Measurements from ENCODE around the gene IPO5.
"Not testable (repeated sequence)": the region's sequence is repeated elsewhere in the genome, so short reads cannot be mapped to it uniquely, and the experiment has no call there.

The IPO5 gene

DNA sequence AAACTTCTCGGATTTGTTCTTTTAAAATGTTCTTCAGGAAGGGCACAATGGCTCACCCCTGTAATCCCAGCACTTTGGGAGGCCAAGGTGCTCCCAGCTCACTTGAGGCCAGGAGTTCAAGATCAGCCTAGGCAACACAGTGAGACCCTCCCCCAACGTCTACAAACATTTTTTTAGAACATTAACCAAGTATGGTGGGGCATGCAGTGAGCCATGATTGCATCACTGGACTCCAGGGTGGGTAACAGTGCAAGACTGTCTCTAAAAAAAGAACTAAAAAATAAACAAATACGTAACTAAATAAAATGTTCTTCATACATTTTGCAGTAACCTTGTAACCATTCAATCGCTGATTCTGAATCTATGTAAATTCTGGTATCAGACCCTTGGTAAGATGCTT lies 2.1 kb upstream of the IPO5 start:
- DNase-seq, result no peak

DNA sequence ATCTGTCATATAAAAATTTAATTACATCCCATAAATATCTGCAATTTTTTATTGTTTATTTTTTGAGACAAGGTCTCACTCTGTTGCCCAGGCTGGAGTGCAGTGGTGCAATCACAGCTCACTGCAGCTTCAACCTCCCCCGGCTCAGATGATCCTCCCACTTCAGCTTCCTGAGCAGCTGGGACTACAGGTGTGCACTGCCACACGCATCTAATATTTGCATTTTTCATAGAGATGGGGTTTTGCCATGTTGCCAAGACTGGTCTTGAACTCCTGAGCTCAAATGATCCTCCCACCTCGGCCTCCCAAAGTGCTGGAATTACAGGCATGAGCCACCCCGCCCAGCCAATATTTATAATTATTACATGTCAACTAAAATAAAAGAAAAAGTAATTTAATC lies 644 bp upstream of the IPO5 start:
- DNase-seq, result not testable (repeated sequence)

DNA sequence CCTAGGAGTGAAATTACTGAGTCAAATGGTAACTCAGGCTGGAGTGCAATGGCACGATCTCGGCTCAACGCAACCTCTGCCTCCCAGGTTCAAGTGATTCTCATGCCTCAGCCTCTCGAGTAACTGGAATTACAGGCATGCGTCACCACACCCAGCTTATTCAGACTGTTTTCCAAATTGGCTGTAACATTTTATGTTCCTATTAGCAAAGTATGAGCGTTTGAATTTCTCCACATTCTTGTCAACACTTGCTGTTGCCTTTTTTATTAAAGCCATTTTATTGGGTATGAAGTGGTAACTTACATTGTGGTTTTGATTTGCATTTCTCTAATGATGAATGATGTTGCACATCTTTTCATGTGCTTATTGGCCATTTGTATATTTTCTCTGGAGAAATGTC lies 7.9 kb downstream of the IPO5 start:
- no peak for DNase-seq

DNA sequence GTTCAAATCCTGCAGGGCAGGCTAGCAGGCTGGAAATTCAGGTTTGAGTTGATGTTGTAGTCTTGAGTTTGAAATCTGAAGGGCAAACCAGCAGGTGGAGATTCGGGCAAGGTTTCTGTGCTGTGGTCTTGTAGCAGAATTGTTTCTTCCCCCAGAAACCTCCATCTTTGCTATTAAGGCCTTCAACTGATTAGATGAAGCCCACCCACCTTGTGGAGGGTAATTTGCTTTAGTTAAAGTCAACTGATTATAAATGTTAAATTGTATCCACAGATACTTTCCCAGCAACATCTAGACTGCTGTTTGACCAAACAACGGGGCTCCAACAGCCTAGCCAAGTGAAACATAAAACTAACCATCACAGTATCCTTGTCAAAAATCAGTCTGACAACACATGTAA lies 9.4 kb downstream of the IPO5 start:
- no peak for DNase-seq

DNA sequence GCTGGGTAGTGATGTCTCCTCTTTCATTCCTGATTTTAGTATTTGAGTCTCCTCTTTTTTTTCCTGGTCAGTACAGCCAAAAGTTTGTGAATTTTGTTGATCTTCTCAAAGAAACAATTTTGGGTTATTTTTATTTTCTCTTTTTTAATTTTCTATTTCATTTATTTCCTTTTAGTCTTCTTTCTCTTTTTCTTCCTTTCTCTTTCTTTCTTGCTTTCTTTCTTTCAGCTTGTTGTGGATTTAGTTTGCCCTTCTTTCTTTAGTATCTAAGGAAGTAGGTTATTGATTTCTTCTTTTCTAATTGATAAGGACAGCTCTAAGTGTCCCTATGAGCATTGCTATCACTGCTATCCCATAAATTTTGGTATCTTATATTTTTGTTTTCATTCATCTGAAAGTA lies 13.8 kb downstream of the IPO5 start:
- no peak for DNase-seq

DNA sequence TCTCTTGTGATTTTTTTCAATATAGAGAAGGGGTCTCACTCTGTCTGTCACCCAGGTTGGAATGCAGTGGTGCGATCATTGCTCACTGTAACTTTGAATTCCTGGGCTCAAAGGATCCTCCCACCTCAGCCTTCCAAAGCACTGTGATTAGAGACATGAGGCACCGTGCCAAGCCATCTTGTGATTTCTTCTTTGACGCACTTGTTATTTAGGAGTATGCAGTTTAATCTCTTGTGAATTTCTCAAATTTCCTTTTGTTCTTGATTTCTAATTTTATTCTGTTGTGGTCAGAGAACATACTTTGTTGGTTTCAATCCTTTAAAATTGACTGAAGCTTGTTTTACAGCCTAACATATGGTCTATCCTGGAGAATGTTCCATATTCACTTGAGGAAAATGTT lies 14.5 kb downstream of the IPO5 start:
- DNase-seq, result no peak

DNA sequence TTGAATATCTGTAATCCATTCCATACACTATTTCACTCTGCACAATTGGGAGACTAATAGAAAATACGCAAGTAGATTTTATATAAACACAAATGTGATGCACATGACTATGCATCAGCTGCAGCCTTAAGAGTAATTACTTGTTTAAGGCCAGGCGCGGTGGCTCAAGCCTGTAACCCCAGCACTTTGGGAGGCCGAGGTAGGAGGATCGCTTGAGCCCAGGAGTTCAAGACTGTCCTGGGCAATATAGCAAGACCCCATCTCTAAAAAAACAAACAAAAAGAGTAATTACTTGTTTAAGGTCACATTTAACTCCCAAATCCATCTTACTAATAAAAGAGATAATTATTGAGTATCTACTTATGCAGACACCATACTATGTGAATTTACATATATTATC lies 18.0 kb downstream of the IPO5 start:
- no peak for DNase-seq

DNA sequence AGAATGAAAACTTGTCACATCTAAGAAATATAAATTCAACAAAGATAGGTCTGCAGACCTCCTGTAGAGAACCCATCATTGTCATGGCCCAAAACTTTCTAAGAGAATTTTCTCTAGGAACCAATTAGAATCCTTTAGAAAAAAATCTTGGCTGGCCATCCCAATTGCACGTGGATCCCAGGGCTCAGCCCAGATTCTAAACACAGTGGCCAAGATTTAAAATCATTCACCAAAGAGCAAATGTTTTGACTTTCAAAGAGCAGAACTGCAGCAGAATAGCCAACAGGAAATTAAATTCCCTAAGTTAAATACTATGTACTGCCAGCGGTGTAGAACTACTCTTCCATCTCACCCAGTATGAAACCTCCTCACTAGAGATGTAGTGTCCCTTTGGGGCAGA lies 21.3 kb downstream of the IPO5 start:
- DNase-seq, result no peak

DNA sequence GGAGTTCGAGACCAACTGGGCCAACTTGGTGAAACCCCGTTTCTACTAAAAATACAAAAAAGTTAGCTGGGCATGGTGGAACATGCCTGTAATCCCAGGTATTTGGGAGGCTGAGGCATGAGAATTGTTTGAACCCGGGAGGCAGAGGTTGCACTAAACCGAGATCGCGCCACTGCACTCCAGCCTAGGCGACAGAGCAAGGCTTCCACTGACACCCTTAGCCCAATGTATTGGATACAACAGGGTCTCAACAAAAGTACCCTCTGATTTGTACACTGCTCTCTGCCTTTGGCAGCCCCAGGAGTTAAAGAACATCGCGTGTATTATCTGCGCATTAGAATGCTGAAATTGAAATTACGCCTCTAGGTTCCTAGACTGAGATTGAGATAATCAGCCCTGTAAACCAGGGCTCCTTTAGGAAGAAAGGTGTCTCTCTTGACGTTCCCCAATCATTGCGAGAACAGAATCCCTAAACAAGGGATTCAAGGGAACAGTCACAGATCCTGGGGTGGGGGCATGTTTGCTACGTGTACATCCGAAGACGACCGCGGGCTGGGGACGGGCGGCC lies 21.9 kb downstream of the IPO5 start:
- no peak for DNase-seq

DNA sequence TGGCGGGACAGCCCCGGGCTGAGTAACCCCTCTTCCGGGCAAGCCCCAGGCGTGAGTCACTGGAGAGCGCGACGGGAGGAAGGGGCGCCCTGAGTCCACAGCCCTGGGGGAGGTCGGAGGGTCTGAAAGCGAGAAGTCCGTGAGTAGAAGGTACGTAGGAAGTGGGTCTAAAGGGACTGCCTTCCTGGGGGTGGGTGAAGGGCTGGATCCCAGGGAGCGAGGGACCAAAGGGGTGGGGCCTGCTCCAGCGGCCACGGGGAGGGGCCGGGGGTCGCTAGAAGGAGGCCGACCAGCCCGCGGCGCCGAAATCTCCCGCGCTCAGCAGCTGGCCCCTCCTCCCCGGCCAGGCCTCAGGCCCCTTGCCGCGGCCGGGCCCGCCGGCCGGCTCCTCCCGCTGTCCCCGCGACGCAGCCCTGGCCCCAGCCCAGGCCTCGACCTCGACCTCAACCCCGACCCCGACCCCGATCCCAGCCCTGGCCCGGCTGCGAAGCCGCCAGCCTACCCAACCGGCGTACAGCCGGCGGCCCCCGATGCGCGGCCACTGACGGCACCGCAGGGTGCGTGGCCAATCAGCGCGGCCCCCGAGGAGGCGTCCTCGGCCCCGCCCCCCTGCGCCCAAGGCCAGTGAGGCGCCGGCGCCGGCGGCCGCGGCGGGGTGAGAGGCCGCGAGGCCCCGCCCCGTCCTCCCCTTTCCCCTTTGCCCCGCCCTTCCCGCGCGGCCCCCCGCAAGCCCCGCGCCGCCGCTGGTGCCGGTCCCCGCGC lies 22.6 kb downstream of the IPO5 start:
- peak; percentile 91 for DNase-seq

DNA sequence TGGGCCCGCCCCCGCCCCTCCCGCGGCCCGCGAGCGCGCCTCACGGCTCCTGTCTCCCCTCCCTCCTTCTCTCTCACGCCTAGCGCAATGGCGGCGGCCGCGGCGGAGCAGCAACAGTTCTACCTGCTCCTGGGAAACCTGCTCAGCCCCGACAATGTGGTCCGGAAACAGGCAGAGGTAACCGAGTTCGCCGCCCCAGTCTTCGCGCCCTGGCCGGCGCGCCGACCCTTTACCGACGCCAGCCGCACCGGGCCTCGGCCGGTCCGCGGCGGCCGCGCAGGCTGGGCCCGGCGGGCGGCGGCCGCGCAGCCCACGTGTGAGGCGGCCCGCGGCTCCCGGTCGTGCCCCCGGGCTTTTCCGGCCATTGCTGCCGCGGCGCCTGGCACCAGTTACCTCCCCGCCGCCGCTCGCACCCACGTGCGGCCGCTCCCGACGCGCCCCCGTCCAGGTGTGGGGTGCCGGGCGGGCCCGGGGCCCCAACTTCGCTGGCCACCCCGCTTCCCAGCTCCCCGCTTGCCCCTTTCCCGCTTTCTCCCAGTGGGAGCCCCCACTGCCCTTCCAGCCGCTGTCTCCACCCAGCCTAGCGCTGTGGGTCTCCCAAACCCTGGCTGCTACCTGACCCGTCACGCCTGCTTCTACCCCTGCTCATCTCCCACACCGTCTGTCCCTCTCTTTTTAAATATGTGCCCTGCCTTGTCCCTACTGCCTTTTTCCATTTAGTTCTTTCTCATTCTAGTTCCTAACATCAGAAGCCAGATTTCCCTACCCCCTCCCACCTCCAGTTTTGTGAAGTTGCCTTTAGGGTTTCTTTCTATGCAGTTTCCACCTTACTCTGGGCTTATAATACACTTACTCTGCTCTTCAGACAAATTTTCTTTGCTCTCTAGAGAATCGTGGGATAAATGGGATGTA lies 23.4 kb downstream of the IPO5 start:
- no peak for DNase-seq

DNA sequence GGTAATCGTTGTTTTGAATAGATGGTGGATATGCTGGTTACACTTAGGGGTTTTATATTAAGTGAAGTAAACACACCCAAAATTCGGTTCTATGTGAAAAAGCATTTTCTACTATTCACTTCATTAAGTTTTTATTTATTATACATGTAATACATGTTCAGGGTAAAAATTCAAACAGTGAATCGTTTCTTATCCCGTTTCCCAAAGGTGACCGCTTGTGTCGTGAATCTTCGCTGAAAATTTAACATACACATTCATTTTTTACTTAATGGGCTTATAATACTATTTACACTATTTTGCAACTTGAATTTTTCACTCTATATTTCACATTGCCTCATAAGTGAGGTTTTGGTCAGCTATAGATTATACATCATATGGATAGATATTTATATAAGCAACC lies 24.5 kb downstream of the IPO5 start:
- no peak for DNase-seq

DNA sequence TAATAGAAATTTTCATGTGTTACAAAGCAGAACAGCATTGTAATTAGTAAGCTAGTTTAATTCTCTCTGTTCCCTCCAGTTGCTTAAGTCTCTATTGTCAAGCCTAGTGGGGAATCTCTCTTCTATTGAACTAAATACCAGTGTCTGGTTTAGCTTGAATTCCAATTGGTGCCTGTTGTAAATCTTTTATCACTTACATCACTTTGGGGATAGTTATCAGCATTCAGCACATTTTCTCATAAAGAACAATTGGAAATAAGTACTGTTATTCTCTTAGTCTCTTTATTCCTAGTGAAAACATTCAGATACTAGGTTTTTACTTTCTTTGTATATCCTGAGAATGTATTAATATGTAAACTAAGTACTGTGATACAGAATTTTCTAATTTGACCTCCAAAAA lies 25.2 kb downstream of the IPO5 start:
- DNase-seq, result no peak

DNA sequence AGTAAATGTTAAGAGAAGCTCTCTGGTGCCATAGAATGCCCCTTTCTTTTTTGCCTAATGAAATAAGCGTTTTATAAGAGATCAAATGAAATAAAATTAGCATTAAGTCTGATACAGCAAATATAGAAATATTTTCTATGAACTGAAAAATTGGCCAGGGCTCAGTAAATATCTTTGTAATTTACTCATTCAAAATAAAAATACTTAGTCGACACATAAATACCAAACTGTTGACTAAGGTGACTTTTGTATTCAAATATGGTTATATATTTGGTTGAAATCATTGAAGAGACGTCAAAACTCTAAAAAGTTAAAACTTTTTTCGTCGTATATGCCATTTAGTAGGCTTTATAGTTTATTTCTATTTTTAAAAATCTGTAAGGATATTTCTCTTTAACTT lies 25.6 kb downstream of the IPO5 start:
- DNase-seq, result no peak

DNA sequence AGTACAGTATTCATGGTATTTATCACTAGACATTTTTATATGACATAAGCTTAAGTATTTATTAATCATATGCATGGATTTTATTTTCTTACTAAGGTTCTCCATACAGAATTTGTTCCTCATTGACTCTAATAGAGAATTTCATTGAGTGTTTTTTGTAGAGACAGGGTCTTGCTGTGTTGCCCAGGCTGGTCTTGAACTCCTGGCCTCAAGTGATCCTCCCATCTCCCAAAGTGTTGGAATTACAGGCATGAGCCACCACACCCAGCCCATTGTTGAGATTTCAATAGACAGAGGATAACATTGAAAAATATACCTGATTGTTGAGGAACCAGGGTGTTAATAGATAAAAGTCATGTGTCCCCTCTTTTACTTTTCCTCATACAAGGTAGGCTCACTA lies 26.1 kb downstream of the IPO5 start:
- DNase-seq, result no peak

DNA sequence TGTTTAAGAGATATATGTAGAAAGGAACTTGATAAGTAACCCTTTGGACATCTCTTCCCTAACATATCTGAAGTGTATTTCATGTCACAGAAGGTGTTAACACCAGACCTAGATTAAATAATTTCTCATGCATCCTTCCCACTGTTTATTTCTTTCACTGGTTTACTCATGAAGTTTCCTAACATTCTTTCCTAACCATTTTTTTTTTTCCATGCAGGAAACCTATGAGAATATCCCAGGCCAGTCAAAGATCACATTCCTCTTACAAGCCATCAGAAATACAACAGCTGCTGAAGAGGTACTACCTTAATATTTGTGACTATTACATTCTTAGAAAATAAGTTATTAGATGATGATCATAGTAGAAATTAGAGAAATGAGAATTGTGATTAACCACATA lies 28.8 kb downstream of the IPO5 start:
- DNase-seq, result no peak

DNA sequence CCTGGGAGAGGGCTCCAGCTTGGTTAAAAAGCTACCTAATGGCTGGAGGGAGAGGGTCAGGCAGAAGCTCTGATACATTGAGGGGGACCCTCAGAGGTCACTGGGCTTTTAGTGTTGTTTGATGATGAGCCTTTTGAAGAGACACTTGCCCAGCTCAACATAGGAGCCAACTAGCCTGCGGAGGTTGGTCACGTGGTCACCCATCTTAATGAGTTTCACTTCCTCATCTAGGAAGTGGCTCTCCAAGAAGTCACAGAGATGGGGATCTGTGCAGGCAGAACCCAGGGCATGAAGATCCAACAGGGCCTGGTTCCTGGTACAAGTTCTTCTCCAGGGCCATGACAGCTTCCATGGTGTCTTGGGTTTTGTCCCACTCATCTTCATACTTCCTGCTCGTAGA lies 33.4 kb downstream of the IPO5 start:
- DNase-seq, result no peak

DNA sequence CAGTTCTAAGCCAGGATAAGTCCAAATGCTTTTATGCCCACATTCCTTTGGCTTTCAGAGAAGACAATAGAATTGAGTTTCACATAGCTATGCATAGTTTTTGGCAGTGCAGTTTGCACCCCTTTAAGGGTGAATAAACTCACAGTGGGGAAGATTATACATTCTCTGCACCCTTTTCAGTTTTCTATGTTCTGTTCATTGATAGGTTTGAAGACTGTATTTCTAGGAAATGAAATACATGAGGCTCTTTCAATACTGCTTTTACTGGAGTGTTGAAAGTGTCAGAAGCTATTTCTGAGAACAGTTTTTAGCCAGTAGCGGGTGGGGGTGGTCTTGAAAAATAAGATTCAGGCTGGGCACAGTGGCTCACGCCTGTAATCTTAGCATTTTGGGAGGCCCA lies 46.2 kb downstream of the IPO5 start:
- DNase-seq, result no peak

DNA sequence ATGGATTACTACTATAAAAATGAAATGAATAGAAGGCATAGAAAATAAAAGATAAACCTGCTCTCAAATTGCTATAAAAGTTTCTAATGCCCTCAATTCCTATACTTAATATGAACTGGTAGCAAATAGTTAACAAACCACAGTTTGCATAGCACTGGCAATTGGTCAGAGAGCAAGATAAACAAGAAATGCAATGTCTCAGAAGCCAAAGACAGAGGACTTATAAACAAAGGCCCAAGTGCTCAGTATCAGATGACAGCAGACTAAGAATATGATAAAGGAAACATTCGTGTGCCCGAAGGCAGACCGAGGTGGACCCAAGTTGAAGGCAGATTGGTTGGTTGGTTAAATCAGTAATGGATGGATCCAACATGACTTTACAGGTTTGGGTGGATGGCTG lies 50.6 kb downstream of the IPO5 start:
- no peak for DNase-seq

DNA sequence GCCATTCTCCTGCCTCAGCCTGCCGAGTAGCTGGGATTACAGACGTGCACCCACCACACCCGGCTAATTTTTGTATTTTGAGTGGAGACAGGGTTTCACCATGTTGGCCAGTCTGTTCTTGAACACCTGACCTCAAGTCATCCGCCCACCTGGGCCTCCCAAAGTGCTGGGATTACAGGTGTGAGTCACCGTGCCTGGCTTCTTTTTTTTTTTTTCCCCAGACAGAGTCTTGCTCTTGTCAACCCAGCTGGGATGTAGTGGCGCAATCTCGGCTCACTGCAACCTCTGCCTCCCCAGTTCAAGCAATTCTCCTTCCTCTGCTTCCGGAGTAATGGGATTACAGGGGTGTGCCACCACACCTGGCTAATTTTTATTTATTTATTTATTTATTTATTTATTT lies 51.5 kb downstream of the IPO5 start:
- not testable (repeated sequence) for DNase-seq

DNA sequence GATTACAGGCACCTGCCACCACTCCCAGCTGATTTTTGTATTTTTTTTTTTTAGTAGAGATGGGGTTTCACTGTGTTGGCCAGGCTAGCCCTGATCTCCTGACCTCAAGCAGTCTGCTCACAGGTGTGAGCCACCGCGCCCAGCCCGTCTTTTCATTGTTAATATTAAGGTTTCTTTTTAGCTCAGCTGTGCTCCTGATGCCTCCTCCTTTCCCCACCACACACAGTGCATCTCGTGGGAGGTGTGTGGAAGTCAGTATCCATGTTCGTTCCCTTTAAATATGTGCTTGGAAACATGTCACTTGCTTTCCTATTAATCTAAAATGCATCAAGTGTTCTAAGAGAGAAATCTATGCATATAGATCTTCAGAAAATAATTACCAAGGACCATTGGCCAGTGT lies 53.5 kb downstream of the IPO5 start:
- DNase-seq, result no peak

DNA sequence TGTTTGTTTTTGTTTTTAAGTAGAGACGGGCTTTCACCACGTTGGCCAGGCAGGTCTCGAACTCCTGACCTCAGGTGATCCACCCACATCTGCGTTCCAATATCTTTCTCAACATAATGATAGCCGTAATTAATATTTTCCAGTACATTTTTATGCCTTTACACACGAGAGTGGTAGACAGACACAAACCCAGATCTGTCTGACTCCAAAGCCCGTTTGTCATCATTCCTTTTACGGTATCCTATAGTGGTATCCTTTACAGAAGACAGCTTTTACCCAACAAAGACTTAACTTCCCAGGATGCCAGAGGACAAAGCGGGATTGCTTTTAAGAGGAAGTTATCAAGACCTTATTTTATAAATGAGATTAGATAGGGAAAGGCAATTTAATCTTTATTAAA lies 59.8 kb downstream of the IPO5 start:
- DNase-seq, result no peak

DNA sequence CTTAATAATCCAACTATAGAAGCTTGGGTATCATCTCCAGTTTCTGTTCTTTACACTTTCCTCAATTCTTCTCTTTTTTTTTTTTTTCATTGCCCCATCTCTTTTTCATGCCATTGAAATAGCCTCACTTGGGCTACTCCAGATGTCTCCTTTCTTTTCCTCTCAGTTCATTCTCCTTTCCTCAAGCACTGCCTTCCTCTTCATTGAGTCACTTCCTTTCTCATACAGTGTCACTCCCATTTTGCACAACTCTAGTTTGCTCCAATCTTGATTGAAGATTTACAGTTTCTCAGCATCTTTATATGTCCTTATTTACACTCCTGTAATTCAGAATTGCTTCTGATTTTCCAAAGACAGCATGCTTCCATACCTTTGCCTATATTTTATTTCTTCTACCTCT lies 61.3 kb downstream of the IPO5 start:
- no peak for DNase-seq

DNA sequence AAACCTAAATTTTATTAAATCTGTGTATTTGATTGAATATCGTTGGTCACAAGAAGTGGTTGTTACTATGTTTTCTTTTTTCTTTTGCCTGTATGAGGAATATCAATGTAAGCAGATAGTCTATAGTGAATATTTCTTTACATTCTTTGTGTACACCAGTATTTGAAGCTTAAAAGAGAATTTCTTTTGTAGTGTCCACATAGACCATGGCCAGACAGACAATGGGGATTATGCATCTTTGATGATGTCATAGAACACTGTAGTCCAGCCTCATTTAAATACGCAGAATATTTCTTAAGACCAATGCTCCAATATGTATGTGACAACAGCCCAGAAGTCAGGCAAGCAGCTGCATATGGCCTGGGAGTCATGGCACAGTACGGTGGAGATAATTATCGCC lies 64.8 kb downstream of the IPO5 start:
- DNase-seq, result no peak

Measured in CD4-positive, alpha-beta T cell treated with Interleukin-21 for 1 hour (primary cell).